Measurements from ENCODE around the gene ERBB4.

ERBB4 gene

DNA sequence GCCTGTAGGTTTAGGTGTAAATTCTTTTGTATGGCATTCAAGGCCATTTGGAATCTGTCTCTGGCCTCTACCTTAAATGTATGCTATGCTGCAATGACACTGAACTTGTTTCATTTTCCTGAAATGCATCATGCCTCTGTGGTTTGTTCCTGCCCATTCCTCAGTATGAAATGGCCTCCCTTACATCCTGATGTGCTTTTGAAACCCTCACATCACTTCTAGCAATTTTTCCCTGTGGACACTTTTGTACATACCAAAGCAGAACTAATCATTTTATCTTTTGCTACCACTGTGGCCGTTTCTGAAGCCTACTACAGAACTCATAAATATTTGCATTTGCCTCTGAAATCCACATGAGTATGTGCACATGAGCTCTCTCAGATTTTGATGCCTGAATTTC lies 557.2 kb downstream of the ERBB4 start:
- H3K4me3 ChIP-seq (ENCODE audit: low read length): no peak overlapping the region
- DNase-seq (ENCODE audit: low read depth): no peak
- TF ChIP-seq, protein P1, sequence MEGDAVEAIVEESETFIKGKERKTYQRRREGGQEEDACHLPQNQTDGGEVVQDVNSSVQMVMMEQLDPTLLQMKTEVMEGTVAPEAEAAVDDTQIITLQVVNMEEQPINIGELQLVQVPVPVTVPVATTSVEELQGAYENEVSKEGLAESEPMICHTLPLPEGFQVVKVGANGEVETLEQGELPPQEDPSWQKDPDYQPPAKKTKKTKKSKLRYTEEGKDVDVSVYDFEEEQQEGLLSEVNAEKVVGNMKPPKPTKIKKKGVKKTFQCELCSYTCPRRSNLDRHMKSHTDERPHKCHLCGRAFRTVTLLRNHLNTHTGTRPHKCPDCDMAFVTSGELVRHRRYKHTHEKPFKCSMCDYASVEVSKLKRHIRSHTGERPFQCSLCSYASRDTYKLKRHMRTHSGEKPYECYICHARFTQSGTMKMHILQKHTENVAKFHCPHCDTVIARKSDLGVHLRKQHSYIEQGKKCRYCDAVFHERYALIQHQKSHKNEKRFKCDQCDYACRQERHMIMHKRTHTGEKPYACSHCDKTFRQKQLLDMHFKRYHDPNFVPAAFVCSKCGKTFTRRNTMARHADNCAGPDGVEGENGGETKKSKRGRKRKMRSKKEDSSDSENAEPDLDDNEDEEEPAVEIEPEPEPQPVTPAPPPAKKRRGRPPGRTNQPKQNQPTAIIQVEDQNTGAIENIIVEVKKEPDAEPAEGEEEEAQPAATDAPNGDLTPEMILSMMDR (conservative IDR thresholded peaks at IDR 0.05; ENCODE audit: low read length): no peak

DNA sequence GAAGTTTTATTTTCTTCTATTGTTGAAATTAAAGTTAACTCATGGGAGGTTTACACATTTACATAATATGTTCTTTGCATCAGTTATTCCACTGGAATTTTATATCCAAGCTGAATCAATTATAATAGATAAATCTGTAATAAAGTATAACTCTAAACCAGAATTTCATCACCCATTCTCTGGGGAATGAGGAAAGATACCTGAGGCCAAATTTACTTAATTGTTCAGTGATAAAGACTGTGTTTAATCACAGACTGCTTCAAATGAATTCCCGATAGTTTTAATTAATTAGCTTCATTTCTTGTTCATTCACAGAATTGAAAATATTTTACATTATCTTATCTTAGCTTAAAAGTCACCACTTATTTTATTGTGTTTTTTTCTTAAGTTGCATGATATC lies 562.5 kb downstream of the ERBB4 start:
- no peak for DNase-seq (ENCODE audit: low read depth)
- TF ChIP-seq, protein P1 (conservative IDR thresholded peaks at IDR 0.05; ENCODE audit: low read length): no peak

DNA sequence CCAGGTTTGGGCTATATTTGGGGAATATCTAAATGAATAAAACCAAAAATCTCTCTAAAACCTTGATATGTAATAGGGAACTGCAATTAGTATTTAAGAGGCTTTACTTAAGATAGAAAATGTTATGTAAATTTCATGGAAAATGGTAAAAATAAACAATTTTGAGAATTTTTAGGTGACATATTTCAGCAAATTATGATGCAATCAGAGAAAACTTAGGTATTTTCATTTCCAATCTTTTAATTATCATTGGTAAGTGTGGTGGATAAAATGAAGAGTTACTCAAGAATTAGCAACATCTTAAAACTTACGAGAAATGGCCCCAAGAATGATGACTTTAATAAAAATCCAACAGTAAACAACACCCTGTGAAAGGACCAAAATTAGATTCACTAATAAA lies 571.4 kb downstream of the ERBB4 start:
- DNase-seq (ENCODE audit: low read depth): no peak
- H3K4me3 ChIP-seq (ENCODE audit: low read length): no peak overlapping the region

More for the DNA sequence above, 562.5 kb downstream of the ERBB4 start:
- no peak overlapping the region for H3K4me3 ChIP-seq (ENCODE audit: low read length)

DNA sequence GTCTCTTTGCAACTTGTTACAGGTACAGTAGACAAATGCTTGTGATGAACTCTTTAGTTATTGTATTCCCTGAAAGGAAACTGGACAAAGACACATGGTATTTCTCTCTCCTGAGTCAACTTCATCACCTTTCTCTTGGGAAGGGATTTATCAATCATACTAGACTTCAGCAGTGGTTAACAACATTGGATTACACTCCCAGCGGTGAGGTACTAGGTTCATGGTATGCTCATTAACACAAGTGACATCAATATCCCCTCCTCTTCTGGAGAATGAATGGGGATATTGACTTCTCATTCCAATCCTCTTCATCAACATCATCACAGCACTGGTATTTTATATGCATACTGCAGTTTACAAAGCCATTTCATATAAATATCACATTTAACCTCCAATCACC lies 574.6 kb downstream of the ERBB4 start:
- no peak overlapping the region for H3K4me3 ChIP-seq (ENCODE audit: low read length)
- TF ChIP-seq, protein P1 (conservative IDR thresholded peaks at IDR 0.05; ENCODE audit: low read length): no peak
- DNase-seq (ENCODE audit: low read depth): no peak

More for the DNA sequence above, 571.4 kb downstream of the ERBB4 start:
- TF ChIP-seq, protein P1 (conservative IDR thresholded peaks at IDR 0.05; ENCODE audit: low read length): no peak

DNA sequence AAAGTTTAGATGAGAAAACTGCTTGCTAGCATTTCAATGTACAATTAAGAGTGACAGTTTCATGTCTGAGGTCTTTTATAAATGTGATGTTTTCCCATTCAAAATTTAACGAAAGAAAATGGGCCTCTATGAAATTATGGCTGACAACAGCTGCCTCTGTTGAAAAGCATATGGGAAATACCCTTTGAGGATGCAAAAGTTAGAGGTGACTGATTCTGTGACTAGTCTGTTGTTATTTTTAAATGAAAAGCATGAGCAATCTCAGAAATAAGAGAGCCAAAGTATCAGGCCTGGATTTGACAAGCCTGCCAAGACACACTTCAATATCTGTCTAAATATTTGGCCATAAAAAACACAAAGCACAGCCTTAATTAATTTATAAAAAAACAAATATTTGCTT lies 580.8 kb downstream of the ERBB4 start:
- no peak for DNase-seq (ENCODE audit: low read depth)
- TF ChIP-seq, protein P1 (conservative IDR thresholded peaks at IDR 0.05; ENCODE audit: low read length): no peak
- H3K4me3 ChIP-seq (ENCODE audit: low read length): no peak overlapping the region

DNA sequence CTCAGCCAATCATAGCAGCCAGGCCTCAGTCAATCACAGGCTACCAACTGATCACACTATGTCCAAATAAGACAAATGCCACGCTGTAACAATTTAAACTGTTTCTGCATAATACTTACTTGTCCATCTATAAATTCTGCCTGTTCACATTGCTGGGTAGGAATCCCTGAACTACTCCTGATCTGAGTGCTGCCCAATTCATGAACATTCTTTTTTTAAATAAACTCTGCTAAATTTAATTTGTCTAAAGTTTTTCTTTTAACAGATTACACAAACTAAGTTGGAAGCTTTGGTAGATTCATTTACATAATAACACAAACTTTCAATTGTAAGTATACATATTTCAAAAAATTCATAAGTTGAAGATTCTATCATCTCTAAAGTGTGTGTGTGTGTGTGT lies 583.0 kb downstream of the ERBB4 start:
- H3K4me3 ChIP-seq (ENCODE audit: low read length): no peak overlapping the region
- no peak for DNase-seq (ENCODE audit: low read depth)
- TF ChIP-seq, protein P1 (conservative IDR thresholded peaks at IDR 0.05; ENCODE audit: low read length): no peak

DNA sequence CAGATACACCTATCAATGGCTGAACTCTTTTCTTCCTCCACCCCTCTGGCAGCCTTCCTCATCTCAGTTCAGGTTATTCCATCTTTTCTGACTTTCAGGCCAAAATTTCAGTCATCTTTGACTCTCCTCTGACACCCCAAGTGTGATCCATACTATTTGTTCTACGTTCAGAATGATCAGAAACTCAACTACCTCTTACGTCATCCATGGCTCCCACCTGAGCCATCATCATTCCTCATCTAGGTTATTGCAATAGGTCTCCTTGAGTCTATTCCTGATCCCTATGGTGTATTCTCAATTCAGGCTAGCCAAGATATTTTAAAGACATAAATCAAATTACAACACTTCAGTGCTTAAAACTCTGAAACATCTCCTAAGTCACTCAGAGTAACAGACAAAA lies 589.7 kb downstream of the ERBB4 start:
- DNase-seq (ENCODE audit: low read depth): no peak
- TF ChIP-seq, protein P1 (conservative IDR thresholded peaks at IDR 0.05; ENCODE audit: low read length): no peak
- H3K4me3 ChIP-seq (ENCODE audit: low read length): no peak overlapping the region
